ENCODE measurements around the gene OPN1LW. TPM values are rescaled to one million over a fixed set of nuclear protein-coding genes. Genes with fewer than 3 reads are reported as not detected.
"Not testable (repeated sequence)": the region's sequence is repeated elsewhere in the genome, so short reads cannot be mapped to it uniquely, and the experiment has no call there.

Gene OPN1LW
- not detected in 2 replicates for total RNA-seq

DNA sequence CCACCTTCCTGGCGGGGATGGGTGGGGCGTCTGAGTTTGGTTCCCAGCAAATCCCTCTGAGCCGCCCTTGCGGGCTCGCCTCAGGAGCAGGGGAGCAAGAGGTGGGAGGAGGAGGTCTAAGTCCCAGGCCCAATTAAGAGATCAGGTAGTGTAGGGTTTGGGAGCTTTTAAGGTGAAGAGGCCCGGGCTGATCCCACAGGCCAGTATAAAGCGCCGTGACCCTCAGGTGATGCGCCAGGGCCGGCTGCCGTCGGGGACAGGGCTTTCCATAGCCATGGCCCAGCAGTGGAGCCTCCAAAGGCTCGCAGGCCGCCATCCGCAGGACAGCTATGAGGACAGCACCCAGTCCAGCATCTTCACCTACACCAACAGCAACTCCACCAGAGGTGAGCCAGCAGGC lies at the start of gene OPN1LW:
Gene OPN1LW (plus strand): TSS at position 234 of the 400 bp plus-strand sequence. CDS start 41 bp downstream, at position 275.
- DNase-seq (ENCODE audit: extremely low read depth, low read depth, low spot score), result not testable (repeated sequence)

DNA sequence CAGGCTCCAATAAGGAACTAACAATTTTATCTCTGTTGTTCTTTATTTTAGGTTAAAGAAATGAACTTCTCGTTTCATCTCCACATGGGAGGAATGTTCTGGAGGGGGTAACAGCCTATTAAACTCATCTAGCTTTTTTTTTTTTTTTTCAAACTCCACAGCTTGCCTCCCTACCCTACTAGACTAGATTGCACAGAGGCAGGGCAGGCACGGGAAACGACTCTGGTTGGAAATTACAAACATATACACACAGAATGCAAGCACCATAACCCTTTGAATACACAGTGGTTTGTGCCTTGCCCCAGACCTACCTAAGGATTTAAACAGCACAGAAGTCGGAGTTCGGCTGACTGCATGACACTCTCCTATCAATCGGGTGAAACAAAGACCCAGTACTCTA lies 49.2 kb upstream of the OPN1LW start:
- DNase-seq (ENCODE audit: extremely low read depth, low read depth, low spot score), result no peak

DNA sequence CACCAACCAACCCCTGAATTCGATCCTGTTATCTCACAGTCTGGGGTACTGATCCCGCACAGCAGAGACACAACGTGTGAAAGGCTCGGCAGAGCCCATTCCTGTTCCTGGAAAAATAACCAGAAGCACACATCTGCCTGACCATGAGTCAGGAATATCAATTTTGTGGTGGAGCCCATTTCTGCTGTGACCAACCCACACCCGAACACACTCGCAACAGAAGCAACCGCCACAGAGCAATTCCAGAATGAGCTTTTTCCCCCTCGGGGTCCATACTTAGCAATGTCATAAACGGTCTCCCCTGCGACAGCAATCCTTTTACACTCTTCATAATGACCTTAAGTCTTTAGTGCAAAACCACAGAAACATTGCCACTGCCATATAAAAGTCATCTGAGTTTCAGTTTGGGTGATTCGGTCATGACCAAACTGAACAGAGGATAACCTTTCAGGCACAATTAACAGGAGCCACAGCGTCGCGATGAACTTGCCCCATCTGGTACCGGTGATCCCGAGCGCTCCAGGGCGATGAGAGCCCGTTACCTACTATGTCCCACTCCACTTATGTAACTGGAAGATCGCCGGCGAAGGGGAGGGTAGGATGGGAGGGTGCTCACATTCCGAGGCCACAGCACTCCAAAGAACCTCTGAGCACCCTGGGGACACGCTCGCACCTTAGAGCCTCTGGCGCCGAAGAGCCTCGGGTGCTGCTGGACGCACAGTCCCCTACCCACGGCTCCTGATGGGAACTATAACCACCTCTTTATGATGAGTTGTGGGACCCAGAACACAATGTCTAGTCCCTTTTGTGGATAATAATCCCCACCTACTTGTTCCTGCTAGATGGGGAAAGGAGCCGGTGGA lies 47.7 kb upstream of the OPN1LW start:
- DNase-seq (ENCODE audit: extremely low read depth, low read depth, low spot score), result no peak

DNA sequence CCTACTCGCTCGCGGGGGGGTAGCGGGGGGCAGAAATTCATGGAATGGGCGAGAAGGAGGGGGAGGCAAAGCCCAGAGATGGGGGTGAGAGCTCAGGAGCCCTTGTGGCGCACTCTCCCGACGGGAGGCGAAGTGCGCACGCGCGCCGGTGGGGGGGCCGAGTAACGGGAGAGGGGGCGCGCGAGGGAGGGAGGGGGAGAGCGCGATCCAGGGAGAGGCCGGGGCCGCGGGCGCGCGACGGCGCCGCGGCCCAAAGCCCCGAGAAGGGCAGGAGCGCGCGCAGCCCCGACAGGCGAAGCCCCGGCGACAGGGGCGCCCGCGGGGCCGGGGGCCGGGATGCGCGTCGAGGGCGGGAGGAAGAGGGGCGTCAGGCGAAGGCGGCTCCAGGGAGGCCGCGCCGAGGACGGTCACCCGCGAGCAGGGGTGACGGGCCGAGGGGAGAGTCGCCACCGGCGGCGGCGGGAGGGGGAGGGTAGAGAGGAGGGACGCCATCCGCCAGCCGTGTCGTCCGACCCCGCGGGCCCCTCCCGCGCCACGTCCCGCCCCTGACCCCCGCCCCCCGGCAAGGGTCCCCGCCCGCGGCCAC lies 46.9 kb upstream of the OPN1LW start:
- no peak for DNase-seq (ENCODE audit: extremely low read depth, low read depth, low spot score)

DNA sequence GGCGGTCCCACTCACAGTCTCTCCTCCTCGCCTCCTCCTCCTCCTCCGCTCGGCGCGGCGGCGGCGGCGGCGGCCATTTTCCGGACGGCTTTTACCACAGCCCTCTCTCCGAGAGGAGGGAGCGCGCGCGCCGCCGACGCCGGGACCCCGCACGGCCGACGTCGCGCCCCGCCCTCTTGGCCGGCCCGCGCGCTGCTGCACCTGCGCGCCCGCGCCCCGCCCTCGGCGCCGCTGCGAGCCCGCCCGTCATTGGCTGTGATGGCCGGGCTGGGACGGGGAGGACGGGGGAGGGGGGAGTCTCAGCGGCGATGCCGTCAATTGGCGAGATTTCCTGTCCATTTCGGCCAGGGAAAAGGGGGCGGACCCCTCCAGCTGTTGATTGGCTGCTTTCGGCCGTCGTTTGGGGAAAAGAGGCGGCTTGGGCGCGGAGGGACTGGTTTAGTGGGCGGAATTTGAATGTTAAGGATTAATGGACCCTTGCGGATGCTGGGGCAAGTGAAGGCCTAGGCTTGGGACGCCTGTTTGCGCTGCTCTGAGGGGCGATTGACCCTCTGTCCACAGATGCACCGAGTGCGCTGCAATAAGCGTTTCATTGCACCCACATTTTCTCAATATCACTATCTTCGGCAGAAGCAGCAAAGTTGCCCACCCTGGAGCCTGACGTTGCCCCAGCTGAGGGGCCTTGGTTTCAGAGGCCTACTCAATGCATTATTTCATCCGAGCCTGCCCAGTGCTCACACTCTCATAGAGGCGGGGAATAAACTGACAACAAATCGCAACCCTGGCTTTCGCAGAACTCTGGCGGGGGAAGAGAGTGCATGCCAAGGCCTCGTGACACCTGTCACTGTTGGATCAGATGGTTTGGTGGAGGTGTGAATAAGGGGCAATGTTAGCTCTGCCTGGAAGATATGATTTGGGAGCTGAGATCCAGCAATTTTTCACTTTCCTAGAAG lies 46.2 kb upstream of the OPN1LW start, which contains the start of gene MECP2:
Gene MECP2 (minus strand): TSS at position 129 of the 953 bp plus-strand sequence.
- DNase-seq (ENCODE audit: extremely low read depth, low read depth, low spot score), result peak; percentile 34

DNA sequence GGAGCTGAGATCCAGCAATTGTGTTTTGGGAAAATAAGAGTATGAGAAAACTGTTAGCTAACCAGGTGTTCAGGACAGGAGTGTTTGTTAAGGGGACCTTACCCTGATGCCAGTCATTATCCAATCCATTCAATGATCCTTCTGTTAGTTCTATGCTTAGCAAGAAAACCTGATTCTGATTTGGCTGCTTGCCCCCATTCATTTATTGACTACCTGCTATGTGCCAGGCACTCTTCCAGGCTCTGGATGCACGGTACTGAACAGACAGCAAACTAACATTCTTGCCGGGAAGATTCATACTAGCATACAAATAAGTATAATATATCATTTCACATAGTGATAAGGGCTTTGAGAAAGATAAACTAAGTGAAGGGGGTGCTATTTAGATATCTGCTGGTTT lies 45.5 kb upstream of the OPN1LW start:
- DNase-seq (ENCODE audit: extremely low read depth, low read depth, low spot score), result no peak

DNA sequence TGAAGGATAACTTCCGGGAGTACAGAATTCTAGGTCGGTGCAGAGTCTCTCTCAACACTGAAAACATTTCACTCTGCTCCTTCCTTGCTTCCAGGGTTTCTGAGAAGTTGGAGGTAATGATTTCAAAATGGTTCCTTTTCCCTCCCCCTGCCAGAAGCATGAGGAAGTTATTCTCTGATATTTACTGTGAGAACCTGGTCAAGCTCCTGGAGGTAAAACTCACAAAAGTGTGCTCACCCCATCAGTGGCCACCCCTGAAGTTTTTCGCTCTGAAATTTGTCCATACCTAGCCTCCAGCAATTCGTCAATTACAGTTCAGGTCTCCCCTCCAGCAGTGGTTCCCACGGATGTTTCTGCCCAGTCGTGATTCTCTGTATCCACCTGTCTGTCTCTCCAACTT lies 30.3 kb upstream of the OPN1LW start:
- no peak for DNase-seq (ENCODE audit: extremely low read depth, low read depth, low spot score)

DNA sequence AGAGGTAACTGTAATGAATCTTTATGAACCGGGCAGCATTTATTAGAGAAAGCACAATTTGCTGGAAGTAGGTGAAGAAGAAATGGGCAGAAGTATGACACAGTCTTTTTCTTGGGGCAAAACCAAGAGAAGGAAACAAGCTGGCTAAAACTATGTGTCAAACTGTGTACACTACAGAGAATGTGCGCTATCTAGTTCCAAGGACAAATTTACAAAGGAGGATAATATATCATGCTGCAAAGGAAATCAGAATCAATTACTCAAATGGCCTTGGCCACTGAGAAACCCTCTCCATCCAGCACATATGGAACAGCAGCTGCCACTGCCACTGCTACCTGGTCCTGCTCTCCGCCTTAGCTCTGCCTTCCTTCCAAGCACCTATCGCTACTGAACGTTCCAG lies 29.4 kb upstream of the OPN1LW start:
- no peak for DNase-seq (ENCODE audit: extremely low read depth, low read depth, low spot score)

DNA sequence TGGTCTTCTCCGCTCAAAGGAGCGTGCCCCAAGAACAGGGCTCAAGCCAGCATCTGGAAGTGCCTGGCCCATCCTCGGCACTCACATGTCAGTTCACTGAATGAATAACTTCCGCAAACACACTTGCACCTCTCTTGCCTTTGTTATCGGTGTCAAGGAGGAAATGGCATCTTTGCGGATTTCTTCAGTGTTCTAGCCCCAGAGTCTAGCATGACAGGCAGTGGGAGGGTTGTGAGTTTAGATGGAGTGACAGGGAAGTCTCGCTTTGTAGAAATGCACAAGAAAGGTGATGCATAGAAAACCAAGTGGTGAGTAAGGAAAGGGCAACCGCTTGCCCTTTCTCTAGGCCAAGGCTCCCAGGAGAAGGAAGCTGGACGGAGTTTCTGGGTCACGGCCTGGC lies 29.0 kb upstream of the OPN1LW start:
- DNase-seq (ENCODE audit: extremely low read depth, low read depth, low spot score), result no peak

DNA sequence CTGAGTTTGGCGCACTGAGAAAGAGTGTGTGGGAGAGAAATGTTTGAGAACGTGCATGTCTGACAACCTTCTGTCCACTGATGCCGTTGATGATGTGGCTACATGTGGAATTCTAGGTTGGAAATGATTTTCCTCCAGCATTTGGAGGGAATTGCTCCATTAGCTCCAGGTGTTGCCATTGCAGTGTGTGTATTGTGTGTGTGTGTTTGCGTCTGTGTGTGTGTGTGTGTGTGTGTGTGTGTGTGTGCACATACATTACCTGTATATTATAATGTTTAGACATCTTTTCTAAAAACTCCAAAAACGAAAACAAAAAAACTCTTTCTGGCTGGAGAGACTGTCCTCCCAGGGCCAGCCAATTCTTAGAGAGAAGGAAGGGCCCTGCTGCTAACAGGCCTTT lies 28.3 kb upstream of the OPN1LW start:
- DNase-seq (ENCODE audit: extremely low read depth, low read depth, low spot score), result no peak

DNA sequence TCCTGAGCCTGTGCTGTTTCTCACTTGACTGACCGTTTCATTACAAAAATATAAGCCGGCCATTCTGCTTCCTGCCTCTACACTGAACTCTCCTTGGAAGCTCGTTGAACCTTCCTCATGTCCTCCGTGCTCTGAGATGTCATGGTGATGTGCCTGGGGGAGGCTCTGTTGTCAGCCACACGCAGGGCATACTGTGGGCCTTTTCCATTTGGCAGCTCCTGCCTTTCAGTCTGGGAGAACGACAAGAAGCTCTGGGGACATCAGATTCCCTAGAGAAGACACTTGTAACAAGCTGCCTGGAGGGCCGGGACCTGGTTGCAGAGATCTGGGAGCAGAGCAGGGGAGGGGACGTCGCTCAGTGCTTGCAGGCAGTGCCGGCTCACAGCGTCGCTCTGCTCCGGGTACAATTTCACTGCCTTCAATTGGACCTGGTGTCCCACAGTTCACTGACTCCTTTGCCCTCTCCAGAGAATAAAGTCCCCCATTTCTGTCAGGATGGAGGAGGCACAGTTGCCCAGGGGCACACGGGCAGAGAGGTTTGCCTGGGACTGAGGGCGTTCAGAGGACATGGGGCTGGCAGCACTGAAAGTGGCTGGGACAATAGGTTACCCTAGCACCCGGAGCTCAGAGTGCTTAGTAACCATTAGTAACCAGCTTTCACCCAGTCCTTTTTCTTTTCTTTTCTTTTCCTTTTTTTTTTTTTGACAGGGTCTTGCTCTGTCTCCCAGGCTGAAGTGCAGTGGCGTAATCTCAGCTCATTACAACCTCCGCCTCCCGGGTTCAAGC lies 27.4 kb upstream of the OPN1LW start:
- no peak for DNase-seq (ENCODE audit: extremely low read depth, low read depth, low spot score)

DNA sequence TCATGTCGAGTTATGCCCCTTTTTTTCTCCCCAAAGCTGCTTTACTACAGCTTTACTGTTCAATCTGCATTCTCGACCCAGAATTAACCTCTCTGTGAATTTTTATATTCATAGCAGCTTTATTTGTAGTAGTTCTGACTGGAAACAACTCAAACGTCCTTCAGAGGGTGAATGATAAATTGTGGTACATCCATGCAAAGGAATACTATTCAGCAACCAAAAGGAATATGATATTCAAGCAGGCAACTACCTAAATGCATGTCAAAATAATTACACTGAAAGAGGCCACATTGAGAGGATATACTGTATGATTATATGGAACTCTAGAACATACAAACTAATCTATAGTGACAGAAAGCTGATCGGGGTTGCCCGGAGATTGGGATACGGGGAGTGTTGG lies 26.5 kb upstream of the OPN1LW start:
- no peak for DNase-seq (ENCODE audit: extremely low read depth, low read depth, low spot score)

DNA sequence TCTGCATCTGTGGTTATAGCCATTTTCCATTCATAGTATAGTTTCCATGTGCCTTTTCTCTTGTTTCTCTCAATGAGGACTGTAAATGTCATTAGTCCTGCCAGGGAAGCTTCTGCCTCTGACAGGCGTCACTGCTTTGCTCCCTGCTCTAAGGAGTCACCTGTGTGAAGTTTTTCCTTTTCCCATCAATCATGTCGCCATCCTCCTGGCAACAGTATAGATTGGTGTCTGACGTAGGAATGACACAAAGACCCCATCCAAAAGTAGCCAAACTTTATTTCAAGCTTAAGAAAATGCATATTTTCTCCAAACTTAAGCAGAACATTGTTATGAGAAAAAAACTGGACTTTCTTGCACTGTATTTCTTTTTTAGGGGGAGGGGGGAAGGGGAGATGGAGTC lies 23.5 kb upstream of the OPN1LW start:
- DNase-seq (ENCODE audit: extremely low read depth, low read depth, low spot score), result no peak

DNA sequence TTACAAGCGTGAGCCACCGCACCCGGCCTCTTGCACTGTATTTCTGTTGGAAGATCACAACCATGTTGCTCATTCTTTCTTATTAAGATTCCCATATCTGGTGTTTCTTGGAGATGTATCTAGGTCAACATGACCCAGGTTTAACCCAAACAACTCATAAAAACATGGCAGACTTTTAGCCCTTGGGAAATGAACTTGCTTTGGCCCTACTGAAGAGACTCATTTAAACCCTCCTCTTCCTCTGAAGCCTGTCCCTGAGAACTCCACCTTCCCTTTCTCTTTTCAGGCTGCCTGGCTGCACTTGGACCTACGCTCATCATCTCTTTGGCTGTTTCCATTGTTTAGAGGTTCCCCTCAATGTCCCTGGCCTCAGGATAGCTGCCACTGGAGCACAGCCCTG lies 22.8 kb upstream of the OPN1LW start:
- DNase-seq (ENCODE audit: extremely low read depth, low read depth, low spot score), result no peak

DNA sequence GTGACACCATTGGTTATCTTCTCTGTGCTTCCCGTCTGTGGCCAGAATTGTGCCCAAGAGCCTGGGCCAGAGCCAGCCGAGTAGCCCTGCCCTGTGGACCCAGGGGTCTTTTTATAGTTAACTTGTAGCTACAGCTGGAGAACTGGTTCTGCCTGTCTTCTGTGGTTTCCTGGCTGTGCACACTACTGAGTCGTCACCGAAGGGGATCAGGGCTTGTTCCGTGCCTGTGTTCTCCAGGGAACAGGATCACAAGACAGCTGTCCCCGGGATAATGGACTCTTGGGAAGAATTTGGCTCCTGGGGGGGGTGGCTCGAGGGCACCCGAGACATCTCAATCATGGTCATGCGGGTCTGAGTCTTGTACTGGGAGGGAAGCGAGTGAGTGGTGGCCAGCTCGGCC lies 22.1 kb upstream of the OPN1LW start:
- DNase-seq (ENCODE audit: extremely low read depth, low read depth, low spot score), result no peak

DNA sequence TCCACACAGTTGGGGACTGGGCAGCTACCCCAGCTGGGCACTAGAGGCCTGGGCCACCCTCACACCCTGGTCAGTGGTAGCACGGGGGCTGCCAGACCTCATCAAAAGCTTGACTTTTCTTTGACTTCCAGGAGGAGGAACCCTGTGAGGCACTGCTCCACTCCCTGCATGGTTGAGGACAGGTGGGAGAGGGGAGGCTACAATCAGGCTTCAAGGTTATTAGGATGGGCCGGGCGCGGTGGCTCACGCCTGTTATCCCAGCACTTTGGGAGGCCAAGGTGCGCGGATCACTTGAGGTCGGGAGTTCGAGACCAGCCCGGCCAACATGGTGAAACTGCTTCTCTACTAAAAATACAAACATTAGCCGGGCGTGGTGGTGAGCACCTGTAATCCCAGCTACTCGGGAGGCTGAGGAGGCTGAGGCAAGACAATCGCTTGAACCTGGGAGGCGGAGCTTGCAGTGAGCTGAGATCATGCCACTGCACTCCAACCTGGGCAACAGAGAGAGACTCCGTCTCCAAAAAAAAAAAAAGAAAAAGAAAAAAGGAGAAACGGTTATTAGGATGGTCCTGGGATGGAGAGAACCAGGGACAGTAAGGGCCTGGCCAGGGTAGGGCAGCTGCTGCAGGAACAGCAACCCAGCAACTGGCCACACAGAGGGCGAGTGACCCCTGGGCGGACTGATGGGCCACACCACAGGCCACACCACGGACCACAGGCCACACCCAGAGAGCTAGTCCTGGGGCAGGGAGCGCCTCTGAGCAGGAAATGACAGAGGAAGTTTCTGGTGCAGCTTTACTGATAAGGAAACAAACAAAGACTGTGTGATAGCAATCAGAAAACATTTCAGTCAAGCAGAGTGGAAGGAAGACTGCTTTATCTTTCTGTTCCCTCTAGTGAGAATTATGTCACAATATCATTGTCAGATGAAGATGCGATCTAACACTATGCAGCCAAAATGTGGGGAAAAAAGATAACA lies 20.5 kb upstream of the OPN1LW start:
- peak; percentile 9 for DNase-seq (ENCODE audit: extremely low read depth, low read depth, low spot score)

DNA sequence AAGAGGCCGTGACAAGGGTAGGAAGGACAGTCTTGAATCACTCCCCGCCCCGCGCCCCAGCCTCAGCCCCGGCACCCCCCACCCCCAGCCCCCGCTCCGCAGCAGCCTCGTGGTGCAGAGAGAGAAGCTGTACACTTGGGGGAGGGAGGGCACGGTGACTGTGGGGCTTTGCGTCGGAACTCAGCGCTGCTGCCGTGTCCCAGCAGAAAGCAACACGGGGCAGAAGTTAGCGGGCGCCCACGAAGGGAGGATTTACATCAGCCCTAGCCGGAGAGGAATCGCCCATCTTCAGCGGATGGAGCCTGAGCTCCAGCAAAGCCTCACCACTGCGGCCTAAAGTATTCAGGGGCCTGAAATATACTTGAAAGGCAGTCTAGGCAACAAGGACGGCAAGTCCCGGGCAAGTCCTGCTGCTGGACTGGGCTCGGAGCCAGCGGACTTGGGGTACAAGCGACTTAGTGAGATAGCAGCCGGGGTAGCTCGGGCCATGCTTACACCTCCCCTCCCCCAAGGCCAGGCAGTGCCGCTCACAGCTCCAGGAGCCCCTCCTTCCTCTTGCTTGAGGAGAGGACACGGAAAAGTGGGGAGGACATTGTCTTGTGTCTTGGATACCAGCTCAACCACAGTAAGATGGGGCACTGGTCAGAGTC lies 18.5 kb upstream of the OPN1LW start:
- DNase-seq (ENCODE audit: extremely low read depth, low read depth, low spot score), result no peak

DNA sequence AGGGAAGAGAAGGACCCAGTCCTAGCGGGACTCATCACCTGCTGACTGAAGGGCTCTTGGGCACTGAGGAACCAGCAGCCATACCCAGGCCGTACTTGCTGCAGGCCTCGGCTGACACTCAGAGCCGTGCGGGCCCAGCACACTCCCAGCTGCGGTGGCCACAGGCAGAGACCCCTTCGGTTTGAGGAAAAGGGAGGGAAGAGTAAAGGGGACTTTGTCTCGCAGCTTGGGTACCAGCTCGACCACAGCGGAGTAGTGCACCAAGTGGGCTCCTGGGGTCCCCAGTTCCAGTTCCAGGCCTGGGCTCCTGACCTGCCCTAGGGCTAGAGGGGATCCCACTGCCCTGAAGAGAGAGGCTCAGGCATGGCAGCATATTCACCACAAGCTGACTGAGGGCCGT lies 17.9 kb upstream of the OPN1LW start:
- DNase-seq (ENCODE audit: extremely low read depth, low read depth, low spot score), result no peak

DNA sequence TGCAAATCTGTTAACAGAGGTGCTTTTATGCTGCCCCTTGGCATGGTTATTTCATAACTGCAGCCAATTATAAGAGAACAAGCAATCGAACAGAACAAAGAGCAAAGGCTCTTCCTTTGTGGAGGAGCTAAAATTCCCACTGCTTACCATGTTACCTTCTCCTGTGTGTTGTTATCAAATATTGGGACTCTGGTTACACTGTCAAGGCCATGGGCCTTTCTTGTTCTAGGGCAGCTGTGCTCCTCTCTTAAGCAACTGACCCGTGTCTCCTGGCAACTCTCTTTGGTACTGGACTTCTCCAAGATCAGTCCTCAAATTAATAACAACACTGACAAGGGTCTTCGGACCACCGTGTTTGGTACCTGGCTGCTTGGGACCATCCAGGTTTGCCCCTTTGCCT lies 12.1 kb upstream of the OPN1LW start:
- no peak for DNase-seq (ENCODE audit: extremely low read depth, low read depth, low spot score)
